ENCODE data around the gene BANP.
"Not testable (repeated sequence)": the region's sequence is repeated elsewhere in the genome, so short reads cannot be mapped to it uniquely, and the experiment has no call there.

- not testable (repeated sequence) for TF ChIP-seq POLR2A, CTCF (IDR thresholded peaks at IDR 0.05)
Measured at GRCh38 chr16:88035884-88036639, 84.8 kb downstream of the BANP start.
